T-cell (primary cell): ENCODE measurements around the gene ANXA2R. TPM values are rescaled to one million over a fixed set of nuclear protein-coding genes. Genes with fewer than 3 reads are reported as not detected.
"Not testable (repeated sequence)": the region's sequence is repeated elsewhere in the genome, so short reads cannot be mapped to it uniquely, and the experiment has no call there.

Experiments used
- ATAC-seq, 4 experiments: fragments of 200-7000 bp in 3 of 4; fragments of 150-1000 bp in 1 of 4; cut with Tn5 transposase; replicated peaks in 1 of 4; 1 replicate in 3 of 4; 2 replicates in 1 of 4; pipeline ENCODE4 v1.10.0; 2021; ENCODE audit warnings: moderate library complexity in 3 of 4, mild to moderate bottlenecking in 2 of 4, moderate number of reproducible peaks in 1 of 4
- CTCF ChIA-PET, 2 donors: fragments of 300-600 bp; sonication (Branson Sonifier 250); formaldehyde crosslinking; loops; one replicate each; lab custom pipeline; 2022; ENCODE audit warnings: antibody characterized with exemption in 2 of 2; lab: Charles Lee
- POLR2A ChIA-PET, 2 donors: fragments of 300-600 bp; sonication (Branson Sonifier 250); formaldehyde crosslinking; loops; one replicate each; lab custom pipeline; 2022; ENCODE audit warnings: antibody characterized with exemption in 2 of 2; lab: Charles Lee
- DNase-seq, 35 experiments: peaks; one replicate each; pipeline versions ENCODE4 v3.0.0 to v3.0.0-alpha.2; 2013 to 2023
- H3K27ac ChIP-seq: one replicate; pipeline ENCODE4 v1.5.1; 2013; ENCODE audit warnings: low read length
- H3K27me3 ChIP-seq, 2 experiments: replicated peaks in 1 of 2; 1 replicate in 1 of 2; 2 replicates in 1 of 2; pipeline versions ENCODE4 v1.6.1 to v1.7.0; 2013; ENCODE audit warnings: low read length in 1 of 2, mixed read lengths in 1 of 2; ENCODE audit not compliant: control insufficient read depth in 2 of 2, insufficient read depth in 2 of 2; ENCODE audit errors: extremely low read depth in 1 of 2
- H3K36me3 ChIP-seq, 2 donors: 1 replicate in 1 of 2; 2 replicates in 1 of 2; pipeline versions ENCODE4 v1.6.1 to v1.7.0; 2013; ENCODE audit warnings: low read length in 1 of 2; ENCODE audit not compliant: control insufficient read depth in 2 of 2, insufficient read depth in 1 of 2; ENCODE audit errors: extremely low read depth in 1 of 2
- H3K4me1 ChIP-seq, 2 experiments: 1 replicate in 1 of 2; 2 replicates in 1 of 2; pipeline versions ENCODE4 v1.6.1 to v1.7.0; 2013; ENCODE audit warnings: low read length in 2 of 2, mixed read lengths in 1 of 2; ENCODE audit not compliant: insufficient read depth in 2 of 2, control insufficient read depth in 1 of 2; ENCODE audit errors: extremely low read depth in 1 of 2
- H3K4me3 ChIP-seq, 2 donors: 1 replicate in 1 of 2; 2 replicates in 1 of 2; pipeline versions ENCODE4 v1.5.1 to v1.7.0; 2013; ENCODE audit warnings: mild to moderate bottlenecking in 2 of 2, low read length in 1 of 2, moderate library complexity in 1 of 2; ENCODE audit not compliant: control insufficient read depth in 1 of 2; ENCODE audit errors: extremely low read depth in 1 of 2
- H3K9me3 ChIP-seq: 2 replicates; pipeline ENCODE4 v1.7.0; 2013
- H3K27ac Mint-ChIP-seq, 2 donors: one replicate each; pipeline ENCODE4 v1.8.0; 2020 to 2021; ENCODE audit warnings: mild to moderate bottlenecking in 2 of 2, mixed read lengths in 2 of 2
- H3K27me3 Mint-ChIP-seq, 2 donors: one replicate each; pipeline ENCODE4 v1.8.0; 2021 to 2022; ENCODE audit warnings: mixed read lengths in 2 of 2
- H3K36me3 Mint-ChIP-seq: one replicate; pipeline ENCODE4 v1.8.0; 2021; ENCODE audit warnings: mixed read lengths
- H3K4me1 Mint-ChIP-seq, 3 donors: one replicate each; pipeline ENCODE4 v1.8.0; 2020 to 2022; ENCODE audit warnings: mixed read lengths in 3 of 3, mild to moderate bottlenecking in 1 of 3
- H3K4me3 Mint-ChIP-seq, 3 donors: one replicate each; pipeline ENCODE4 v1.8.0; 2020 to 2022; ENCODE audit warnings: mild to moderate bottlenecking in 3 of 3, mixed read lengths in 3 of 3, moderate library complexity in 3 of 3
- H3K9me3 Mint-ChIP-seq, 3 donors: one replicate each; pipeline ENCODE4 v1.8.0; 2020 to 2022; ENCODE audit warnings: mixed read lengths in 3 of 3
- WGBS: methylation state at CpG from one replicate; pipeline ENCODE4 v1.1.5; 2013; ENCODE audit warnings: missing lambda C conversion rate; ENCODE audit not compliant: insufficient coverage; 5-methylcytosine and 5-hydroxymethylcytosine counted together
- total RNA-seq, 35 experiments: library from RNA in 6 of 35; stranded (reverse) in 6 of 35; fragments of 120-200 nt in 1 of 35; gene quantifications; one replicate each; pipeline versions ENCODE4 v1.2.1 to v1.2.4 and lab custom pipeline; 2013 to 2026

ANXA2R gene
- total RNA-seq, 5 donors from 2014 or later (not counting 1 experiment from before 2014, with no cell fraction given), result 47.8 to 64.1 (median 53.1) TPM

GRCh38 chr5:43069401-43069720, 29.2 kb upstream of the ANXA2R start:
- not testable (repeated sequence) for H3K9me3 Mint-ChIP-seq, H3K27ac Mint-ChIP-seq, H3K4me3 ChIP-seq, ATAC-seq, H3K27ac ChIP-seq, H3K9me3 ChIP-seq, H3K27me3 ChIP-seq, DNase-seq, H3K27me3 Mint-ChIP-seq
- ChIA-PET CTCF (interaction anchor here in 1 of 2 donors (1.2 kb wide), 1 partner anchor 35 kb away, joined by 3 read pairs; no protein-coding TSS in a partner anchor), POLR2A (interaction anchor here in 1 of 2 donors (0.6 kb wide), 1 partner anchor 235 kb away, joined by 5 read pairs; no protein-coding TSS in a partner anchor)
- H3K4me1 ChIP-seq, result peaks cover 22 to 59% of the 10 kb centered on the region in 2 experiments
- Mint-ChIP-seq H3K4me3 (peak overlapping the region; percentile 95 to 98 (median 96)), H3K36me3 (peaks cover 35% of the 10 kb centered on the region), H3K4me1 (peaks cover 56 to 67% (median 59%) of the 10 kb centered on the region in 3 donors)
- no CpG with 5 or more reads among the region's 3 CpGs for WGBS
- H3K36me3 ChIP-seq, result peaks cover 2 to 28% of the 10 kb centered on the region in 2 donors

- CTCF ChIA-PET, result interaction anchor here (0.5 to 1.6 kb wide), 7 partner anchors 27 to 416 kb away, joined by 3 to 7 read pairs (median 3); no protein-coding TSS in a partner anchor
- POLR2A ChIA-PET, result interaction anchor here (0.5 to 2.5 kb wide), 6 partner anchors 35 to 240 kb away, joined by 3 to 8 read pairs (median 6); partner anchors contain the start of gene ZNF131 (in 1 of the 2)
- Mint-ChIP-seq H3K4me3 (peak overlapping the region; percentile 95 to 98 (median 96)), H3K4me1 (peaks cover 51 to 66% (median 53%) of the 10 kb centered on the region in 3 donors), H3K27ac (peak overlapping the region; percentile 99 to 100), H3K27me3 (no peaks in the 10 kb centered on the region), H3K9me3 (no peaks in the 10 kb centered on the region), H3K36me3 (peaks cover 26% of the 10 kb centered on the region)
- ATAC-seq (no peak), DNase-seq (no peak)
- H3K27ac ChIP-seq, result peak overlapping the region; percentile 91
- peaks cover 22 to 60% of the 10 kb centered on the region in 2 experiments for H3K4me1 ChIP-seq
- H3K36me3 ChIP-seq, result peaks cover 2 to 25% of the 10 kb centered on the region in 2 donors
- H3K4me3 ChIP-seq, result peak overlapping the region; percentile 92 to 100
- no peaks in the 10 kb centered on the region for H3K9me3 ChIP-seq
- 39% methylated on average over 2 of the region's 2 CpGs for whole genome bisulfite sequencing
- no peaks in the 10 kb centered on the region for H3K27me3 ChIP-seq
Measured at GRCh38 chr5:43068037-43068436, 27.9 kb upstream of the ANXA2R start.

GRCh38 chr5:43066799-43067741, 27.0 kb upstream of the ANXA2R start:
- ATAC-seq, result peak; percentile 50 to 64 (median 60)
- H3K4me1 Mint-ChIP-seq, result peaks cover 47 to 60% (median 50%) of the 10 kb centered on the region in 3 donors
- H3K9me3 ChIP-seq, result no peaks in the 10 kb centered on the region
- WGBS, result under 1% methylated on average over 37 of the region's 45 CpGs
- peaks cover 2 to 21% of the 10 kb centered on the region in 2 donors for H3K36me3 ChIP-seq
- peak overlapping the region; percentile 91 for H3K27ac ChIP-seq
- peaks cover 0 to 4% (median 0%) of the 10 kb centered on the region in 3 donors for H3K9me3 Mint-ChIP-seq
- H3K4me3 ChIP-seq, result peak overlapping the region; percentile 92 to 100
- ChIA-PET POLR2A (interaction anchor here (0.6 to 3.2 kb wide), 8 partner anchors 26 to 417 kb away, joined by 3 to 59 read pairs (median 6); partner anchors contain the start of gene ZNF131 (in 1 of the 2)), CTCF (interaction anchor here (0.7 to 3.4 kb wide), 6 partner anchors 25 to 158 kb away, joined by 3 to 36 read pairs (median 6); partner anchors contain the start of gene ANXA2R (in 1 of the 2))
- no peaks in the 10 kb centered on the region for H3K27me3 ChIP-seq
- H3K36me3 Mint-ChIP-seq, result peaks cover 25% of the 10 kb centered on the region
- peak; percentile 77 to 94 (median 88) for DNase-seq
- peaks cover 22 to 55% of the 10 kb centered on the region in 2 experiments for H3K4me1 ChIP-seq
- peak overlapping the region; percentile 95 to 98 (median 96) for H3K4me3 Mint-ChIP-seq
- no peaks in the 10 kb centered on the region for H3K27me3 Mint-ChIP-seq
- peak overlapping the region; percentile 99 to 100 for H3K27ac Mint-ChIP-seq

GRCh38 chr5:43065948-43066798, 26.1 kb upstream of the ANXA2R start:
- Histone ChIP-seq H3K36me3 (peaks cover 2 to 13% of the 10 kb centered on the region in 2 donors), H3K4me1 (peaks cover 22 to 51% of the 10 kb centered on the region in 2 experiments), H3K27me3 (no peaks in the 10 kb centered on the region), H3K27ac (peak overlapping the region; percentile 91), H3K9me3 (no peaks in the 10 kb centered on the region), H3K4me3 (peak overlapping the region; percentile 92 to 100)
- DNase-seq (peak; percentile 60 to 85 (median 74)), ATAC-seq (peak; percentile 51 to 59 (median 54))
- Mint-ChIP-seq H3K27ac (peak overlapping the region; percentile 99 to 100), H3K27me3 (no peaks in the 10 kb centered on the region), H3K4me1 (peaks cover 47 to 59% (median 51%) of the 10 kb centered on the region in 3 donors), H3K9me3 (peaks cover 0 to 5% (median 0%) of the 10 kb centered on the region in 3 donors), H3K4me3 (peak overlapping the region; percentile 95 to 98 (median 96)), H3K36me3 (peaks cover 26% of the 10 kb centered on the region)
- CTCF ChIA-PET, result interaction anchor here (0.5 to 3.4 kb wide), 11 partner anchors 15 to 157 kb away, joined by 3 to 36 read pairs (median 6); partner anchors contain the start of gene ANXA2R (in 1 of the 2)
- WGBS, result under 1% methylated on average over 75 of the region's 75 CpGs
- POLR2A ChIA-PET, result interaction anchor here (0.5 to 3.2 kb wide), 11 partner anchors 25 to 247 kb away, joined by 3 to 59 read pairs (median 9); partner anchors contain the start of genes HMGCS1 (in 1 of the 2) and ZNF131 (in 1 of the 2)

- ChIA-PET CTCF (interaction anchor here (0.5 to 3.4 kb wide), 19 partner anchors 14 to 419 kb away, joined by 3 to 36 read pairs (median 4); partner anchors contain the start of genes ANXA2R (in 1 of the 2) and TMEM267 (in 1 of the 2)), POLR2A (interaction anchor here (0.7 to 3.2 kb wide), 19 partner anchors 20 to 332 kb away, joined by 3 to 59 read pairs (median 5); partner anchors contain the start of genes HMGCS1 (in 1 of the 2) and ZNF131 (in 1 of the 2))
- Histone ChIP-seq H3K9me3 (no peaks in the 10 kb centered on the region), H3K36me3 (peaks cover 0 to 6% of the 10 kb centered on the region in 2 donors), H3K4me1 (peaks cover 22 to 47% of the 10 kb centered on the region in 2 experiments), H3K4me3 (peak overlapping the region; percentile 92 to 100), H3K27ac (peak overlapping the region; percentile 91), H3K27me3 (no peaks in the 10 kb centered on the region)
- 3% methylated on average over 11 of the region's 18 CpGs for WGBS
- Mint-ChIP-seq H3K27me3 (no peaks in the 10 kb centered on the region), H3K36me3 (peaks cover 19% of the 10 kb centered on the region), H3K4me3 (peak overlapping the region; percentile 95 to 98 (median 96)), H3K9me3 (peaks cover 0 to 5% (median 0%) of the 10 kb centered on the region in 3 donors), H3K4me1 (peaks cover 40 to 52% (median 47%) of the 10 kb centered on the region in 3 donors), H3K27ac (peak overlapping the region; percentile 99 to 100)
- DNase-seq, result peak in 11 of 35 experiments; percentile 11 to 61 (median 22)
- no peak for ATAC-seq
Measured at GRCh38 chr5:43065387-43065947, 25.3 kb upstream of the ANXA2R start.
